Central memory CD8-positive, alpha-beta T cell (primary cell): ENCODE results near the gene NIPAL1.

Experiments used
- ATAC-seq: fragments of 150-1000 bp; cut with Tn5 transposase; replicated peaks from 2 replicates; pipeline ENCODE4 v1.10.0; 2022; ENCODE audit warnings: mild to moderate bottlenecking, moderate FRiP score, moderate number of reproducible peaks; ENCODE audit not compliant: poor library complexity, severe bottlenecking; ENCODE audit errors: extremely low read depth
- DNase-seq, 2 donors: peaks; one replicate each; pipeline ENCODE4 v3.0.0; 2021; ENCODE audit warnings: low spot score in 2 of 2
- H3K27ac Mint-ChIP-seq: one replicate; pipeline ENCODE4 v1.8.0; 2022; ENCODE audit warnings: low read depth, mild to moderate bottlenecking, moderate library complexity, mixed read lengths
- H3K27me3 Mint-ChIP-seq: one replicate; pipeline ENCODE4 v1.8.0; 2022; ENCODE audit warnings: mixed read lengths
- H3K36me3 Mint-ChIP-seq: one replicate; pipeline ENCODE4 v1.8.0; 2022; ENCODE audit warnings: mild to moderate bottlenecking, moderate library complexity, mixed read lengths; ENCODE audit not compliant: insufficient read depth
- H3K4me1 Mint-ChIP-seq: one replicate; pipeline ENCODE4 v1.8.0; 2022; ENCODE audit warnings: mixed read lengths
- H3K4me3 Mint-ChIP-seq: one replicate; pipeline ENCODE4 v1.8.0; 2022; ENCODE audit warnings: mild to moderate bottlenecking, moderate library complexity, mixed read lengths
- H3K9me3 Mint-ChIP-seq: one replicate; pipeline ENCODE4 v1.8.0; 2022; ENCODE audit warnings: mixed read lengths

NIPAL1 gene

DNA sequence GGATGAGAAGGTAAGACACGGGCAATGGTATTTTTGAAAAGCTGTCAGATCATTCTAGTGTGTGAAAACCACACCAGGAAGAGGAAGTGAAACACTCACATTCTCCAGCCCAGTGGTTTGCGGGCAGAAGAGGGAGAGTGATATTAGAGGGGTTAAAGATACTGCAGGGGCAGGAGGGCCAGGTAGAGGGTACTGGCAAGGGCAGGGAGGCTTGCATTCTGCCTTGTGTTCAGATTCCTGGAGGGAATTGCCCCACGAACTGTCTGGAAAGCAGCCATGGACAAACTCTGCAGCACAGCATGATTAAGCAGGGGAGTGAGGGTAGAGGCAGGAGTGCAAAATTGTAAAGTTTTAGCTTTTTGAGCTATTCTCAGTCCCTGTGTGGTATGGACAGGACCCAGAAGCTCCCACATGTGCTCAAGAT is 30.9 kb downstream of the NIPAL1 start:
- Mint-ChIP-seq H3K9me3 (no peaks in the 10 kb centered on the region), H3K36me3 (peaks cover 2% of the 10 kb centered on the region), H3K27ac (peak overlapping the region; percentile 1), H3K4me3 (peak overlapping the region; percentile 62), H3K27me3 (peaks cover 12% of the 10 kb centered on the region), H3K4me1 (peaks cover 56% of the 10 kb centered on the region)
- DNase-seq = peak in 1 of 2 donors; percentile 25
- ATAC-seq = peak; percentile 92

DNA sequence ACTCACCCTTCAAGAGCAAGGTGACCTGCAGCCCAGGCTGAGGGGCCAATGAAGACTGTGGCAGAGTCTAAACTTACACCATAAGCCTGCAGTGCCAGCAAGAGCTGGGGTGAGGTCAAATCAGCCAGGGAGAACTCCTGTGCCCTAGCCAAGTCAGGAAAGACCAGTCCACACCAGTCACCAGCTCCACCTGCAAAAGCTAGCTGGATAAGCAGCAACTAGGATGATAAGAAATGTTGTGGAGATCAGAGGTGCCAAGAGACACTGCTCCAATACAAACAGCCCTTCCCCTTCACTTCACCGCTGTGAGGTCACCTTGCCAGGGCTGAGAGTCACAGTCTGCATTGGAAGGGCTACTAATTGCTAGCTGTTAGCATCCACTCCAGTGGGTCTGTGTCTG is 31.3 kb downstream of the NIPAL1 start:
- Mint-ChIP-seq H3K4me3 (peak overlapping the region; percentile 62), H3K9me3 (no peaks in the 10 kb centered on the region), H3K36me3 (peaks cover 2% of the 10 kb centered on the region), H3K4me1 (peaks cover 52% of the 10 kb centered on the region), H3K27ac (no peak overlapping the region), H3K27me3 (peaks cover 12% of the 10 kb centered on the region)
- ATAC-seq = no peak
- DNase-seq = no peak

DNA sequence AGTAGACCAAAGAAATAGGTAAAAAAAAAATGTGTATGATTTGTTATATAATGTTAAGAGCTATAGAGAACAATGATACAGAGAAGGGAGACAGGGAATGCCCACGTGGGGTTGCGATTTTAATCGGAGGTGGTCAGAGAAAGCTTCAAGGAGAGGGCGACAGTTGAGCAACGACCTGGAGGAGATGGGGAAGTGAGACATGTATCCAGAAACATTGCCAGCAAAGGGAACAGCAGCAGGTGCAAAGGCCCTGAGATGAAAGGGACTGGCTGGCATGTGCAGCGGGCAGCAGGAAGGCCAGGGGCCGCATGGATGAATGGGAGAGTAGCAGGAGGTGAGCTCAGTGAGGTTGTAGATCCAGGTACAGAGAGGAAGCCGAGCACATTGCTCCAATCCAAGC is 32.9 kb downstream of the NIPAL1 start:
- peak overlapping the region; percentile 17 for H3K27ac Mint-ChIP-seq
- DNase-seq (no peak), ATAC-seq (no peak)
- peaks cover 2% of the 10 kb centered on the region for H3K36me3 Mint-ChIP-seq
- no peaks in the 10 kb centered on the region for H3K9me3 Mint-ChIP-seq
- peaks cover 42% of the 10 kb centered on the region for H3K4me1 Mint-ChIP-seq
- no peak overlapping the region for H3K4me3 Mint-ChIP-seq
- peaks cover 12% of the 10 kb centered on the region for H3K27me3 Mint-ChIP-seq

DNA sequence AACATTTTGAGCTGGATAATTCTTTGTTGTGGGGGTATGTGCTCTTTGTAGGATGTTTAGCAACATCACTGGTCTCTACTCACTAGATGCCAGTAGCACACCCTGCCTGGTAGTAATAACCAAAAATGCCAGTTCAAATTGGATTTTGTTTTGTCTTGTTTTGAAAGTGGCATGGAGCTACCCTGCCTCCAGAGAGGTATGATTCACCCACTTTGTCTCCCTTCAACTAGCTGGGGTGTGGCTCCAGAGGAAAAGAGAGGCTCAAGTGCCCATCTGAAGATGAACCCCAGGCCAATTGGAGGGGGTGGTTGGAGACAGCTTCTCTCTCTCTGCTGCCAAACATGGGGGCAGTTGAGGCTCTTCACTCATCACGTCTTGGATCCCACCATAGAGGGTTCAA is 34.5 kb downstream of the NIPAL1 start:
- ATAC-seq = no peak
- Mint-ChIP-seq H3K9me3 (no peaks in the 10 kb centered on the region), H3K27me3 (peaks cover 12% of the 10 kb centered on the region), H3K27ac (no peak overlapping the region), H3K36me3 (peaks cover 2% of the 10 kb centered on the region), H3K4me1 (peaks cover 29% of the 10 kb centered on the region), H3K4me3 (no peak overlapping the region)
- DNase-seq = no peak

DNA sequence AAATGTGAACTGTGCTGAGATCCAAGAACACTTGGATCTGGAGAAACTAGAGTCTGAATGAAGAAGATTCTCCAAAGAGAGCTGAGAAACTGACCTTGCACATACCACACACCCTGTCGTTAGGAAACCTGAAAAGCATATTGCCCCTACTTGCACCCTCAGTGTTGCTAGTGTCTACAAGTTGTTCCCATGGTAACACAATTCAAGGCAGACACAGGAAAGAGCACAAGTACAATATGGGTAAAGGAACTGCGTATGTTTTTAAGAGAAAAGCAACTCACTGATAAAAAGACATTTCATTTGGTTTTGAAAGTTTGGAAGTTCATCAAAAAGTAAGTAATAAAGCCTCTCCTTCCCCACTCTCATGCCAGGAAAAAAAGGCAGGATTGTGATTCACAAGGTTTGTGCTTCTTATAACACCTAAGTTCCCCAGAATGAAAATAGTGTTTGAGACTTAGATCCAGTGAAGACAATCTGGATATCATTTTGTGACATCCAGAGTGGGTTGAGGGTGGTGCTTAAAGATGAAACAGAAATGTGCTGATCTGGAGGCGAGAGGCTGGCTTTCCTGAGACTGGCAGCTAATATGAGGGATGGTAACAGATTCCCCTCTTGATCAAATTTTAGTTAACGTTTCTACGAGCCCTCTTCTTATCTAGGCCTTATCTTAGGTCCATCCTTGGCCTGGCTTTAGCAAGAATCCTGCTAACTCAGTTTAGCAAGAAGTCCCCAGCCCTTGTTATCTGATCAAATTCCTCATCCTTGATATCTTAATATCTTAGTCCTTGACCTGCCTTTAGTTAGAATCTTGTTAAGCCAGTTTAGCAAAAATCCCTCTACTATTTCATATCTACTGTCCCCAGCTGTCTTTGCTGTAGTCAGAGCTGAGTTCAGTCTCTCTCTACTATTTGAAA is 42.3 kb downstream of the NIPAL1 start:
- Mint-ChIP-seq H3K9me3 (peaks cover 7% of the 10 kb centered on the region), H3K4me3 (no peak overlapping the region), H3K27me3 (peaks cover 33% of the 10 kb centered on the region), H3K27ac (peak overlapping the region; percentile 29), H3K4me1 (peaks cover 12% of the 10 kb centered on the region), H3K36me3 (no peaks in the 10 kb centered on the region)
- peak; percentile 62 for ATAC-seq
- no peak for DNase-seq

DNA sequence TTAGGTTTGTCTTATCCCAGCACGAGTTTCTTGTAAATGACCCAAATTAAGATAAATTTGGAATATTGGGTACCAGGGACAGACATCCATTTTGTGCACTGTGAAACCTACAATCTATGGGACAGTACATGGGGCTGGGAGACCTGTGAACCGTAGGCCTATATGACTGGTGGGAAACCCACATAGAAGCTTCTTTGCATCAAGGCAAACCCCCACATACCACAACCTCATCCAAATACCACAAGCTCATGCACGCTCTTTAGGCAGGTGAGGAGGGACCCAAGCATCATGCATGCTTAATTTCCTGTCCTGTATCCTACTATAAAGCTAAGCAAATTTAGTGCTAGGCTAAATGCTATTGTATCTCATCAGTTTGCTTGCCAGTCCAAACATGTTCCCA is 47.8 kb downstream of the NIPAL1 start:
- H3K27ac Mint-ChIP-seq = no peak overlapping the region

DNA sequence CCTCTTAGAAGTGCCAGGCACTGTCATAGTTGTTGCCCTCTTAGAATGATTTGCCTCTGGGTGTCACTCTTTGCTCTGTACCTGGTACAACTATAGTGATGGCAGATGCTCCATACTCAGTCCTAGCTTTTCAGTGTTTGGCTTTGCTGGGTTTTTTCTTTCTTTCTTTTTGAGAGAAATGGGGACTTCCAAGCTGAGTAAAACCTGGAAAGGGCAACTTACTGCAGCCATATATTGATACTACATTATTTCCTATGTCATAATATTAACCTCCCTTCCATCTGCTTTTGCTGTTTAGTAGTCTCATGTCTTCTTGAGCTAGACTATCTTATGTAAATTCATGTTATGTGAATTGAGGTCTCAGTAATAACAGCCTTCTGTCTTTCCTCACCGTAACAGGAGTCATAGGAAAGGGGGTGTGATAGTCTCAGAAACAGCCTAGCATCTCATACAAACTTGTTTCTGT is 49.0 kb downstream of the NIPAL1 start:
- ATAC-seq (no peak), DNase-seq (no peak)
- Mint-ChIP-seq H3K36me3 (peaks cover 5% of the 10 kb centered on the region), H3K9me3 (peaks cover 4% of the 10 kb centered on the region), H3K4me3 (no peak overlapping the region), H3K27ac (no peak overlapping the region), H3K27me3 (peaks cover 9% of the 10 kb centered on the region), H3K4me1 (peaks cover 6% of the 10 kb centered on the region)

More for the DNA sequence above, 47.8 kb downstream of the NIPAL1 start:
- DNase-seq (no peak), ATAC-seq (no peak)
- no peak overlapping the region for H3K4me3 Mint-ChIP-seq
- H3K9me3 Mint-ChIP-seq = peaks cover 7% of the 10 kb centered on the region
- peaks cover 7% of the 10 kb centered on the region for H3K4me1 Mint-ChIP-seq
- H3K27me3 Mint-ChIP-seq = peaks cover 22% of the 10 kb centered on the region
- peaks cover 3% of the 10 kb centered on the region for H3K36me3 Mint-ChIP-seq

DNA sequence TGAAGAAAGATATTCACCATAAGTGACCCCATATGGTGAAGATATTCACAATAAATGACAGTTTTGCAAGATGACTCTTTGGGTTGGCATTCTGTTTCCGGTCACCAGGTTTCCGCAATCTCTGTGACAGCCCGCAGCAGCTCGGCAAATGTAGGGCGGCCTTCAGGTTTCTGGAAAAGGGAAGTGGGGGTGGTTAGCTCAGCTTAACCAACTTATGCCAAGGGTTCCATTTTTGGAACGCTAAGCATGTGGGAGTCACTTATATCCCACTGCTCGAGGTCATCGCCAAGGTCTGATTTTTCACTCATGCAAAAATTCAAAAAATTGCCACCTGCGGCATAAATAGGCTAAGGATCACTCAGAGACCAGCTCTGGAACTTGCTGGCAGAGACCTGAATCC is 51.0 kb downstream of the NIPAL1 start:
- ATAC-seq (no peak), DNase-seq (no peak)
- H3K27me3 Mint-ChIP-seq = no peaks in the 10 kb centered on the region
- no peak overlapping the region for H3K27ac Mint-ChIP-seq
- H3K36me3 Mint-ChIP-seq = peaks cover 11% of the 10 kb centered on the region
- H3K4me1 Mint-ChIP-seq = peaks cover 6% of the 10 kb centered on the region
- H3K4me3 Mint-ChIP-seq = no peak overlapping the region
- H3K9me3 Mint-ChIP-seq = no peaks in the 10 kb centered on the region

DNA sequence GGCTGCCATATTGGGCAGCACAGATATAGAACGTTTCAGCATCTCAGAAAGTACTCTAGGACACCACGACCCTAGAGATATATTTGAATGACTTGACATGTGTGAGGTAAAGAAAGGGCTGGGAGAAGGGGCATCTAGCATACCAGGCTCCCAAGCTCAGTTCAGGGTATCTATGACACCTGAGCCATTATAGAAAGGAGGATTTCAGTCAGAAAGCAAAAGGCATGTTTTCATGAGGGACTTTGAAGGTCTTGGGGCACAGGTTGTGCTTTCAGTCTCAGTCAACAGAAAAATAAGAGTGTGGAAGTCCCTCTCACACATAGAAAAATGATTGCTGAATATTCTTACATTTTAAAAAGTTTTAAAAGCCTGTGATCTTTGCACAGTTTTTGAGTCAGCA is 51.6 kb downstream of the NIPAL1 start:
- no peaks in the 10 kb centered on the region for H3K9me3 Mint-ChIP-seq
- H3K27ac Mint-ChIP-seq = no peak overlapping the region
- H3K4me1 Mint-ChIP-seq = peaks cover 6% of the 10 kb centered on the region
- no peaks in the 10 kb centered on the region for H3K27me3 Mint-ChIP-seq
- ATAC-seq (no peak), DNase-seq (no peak)
- H3K36me3 Mint-ChIP-seq = peaks cover 11% of the 10 kb centered on the region
- H3K4me3 Mint-ChIP-seq = no peak overlapping the region

DNA sequence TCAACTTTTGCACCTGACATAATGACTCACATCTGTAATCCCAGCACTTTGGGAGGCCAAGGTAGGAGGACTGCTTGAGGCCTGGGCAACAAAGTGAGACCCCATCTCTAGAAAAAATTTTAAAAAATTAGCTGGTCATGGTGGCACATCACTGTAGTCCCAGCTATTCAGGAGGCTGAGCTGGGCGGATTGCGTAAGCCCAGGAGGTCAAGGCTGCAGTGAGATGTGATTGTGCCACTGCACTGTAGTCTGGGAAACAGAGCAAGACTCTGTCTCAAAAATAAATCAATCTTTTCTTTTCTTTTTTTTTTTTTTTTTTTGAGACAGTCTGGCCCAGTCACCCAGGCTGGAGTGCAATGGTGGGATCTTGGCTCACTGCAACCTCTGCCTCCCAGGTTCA is 52.5 kb downstream of the NIPAL1 start:
- H3K4me3 Mint-ChIP-seq = no peak overlapping the region
- peaks cover 11% of the 10 kb centered on the region for H3K36me3 Mint-ChIP-seq
- ATAC-seq (no peak), DNase-seq (no peak)
- no peaks in the 10 kb centered on the region for H3K27me3 Mint-ChIP-seq
- peaks cover 6% of the 10 kb centered on the region for H3K4me1 Mint-ChIP-seq
- no peaks in the 10 kb centered on the region for H3K9me3 Mint-ChIP-seq
- no peak overlapping the region for H3K27ac Mint-ChIP-seq

DNA sequence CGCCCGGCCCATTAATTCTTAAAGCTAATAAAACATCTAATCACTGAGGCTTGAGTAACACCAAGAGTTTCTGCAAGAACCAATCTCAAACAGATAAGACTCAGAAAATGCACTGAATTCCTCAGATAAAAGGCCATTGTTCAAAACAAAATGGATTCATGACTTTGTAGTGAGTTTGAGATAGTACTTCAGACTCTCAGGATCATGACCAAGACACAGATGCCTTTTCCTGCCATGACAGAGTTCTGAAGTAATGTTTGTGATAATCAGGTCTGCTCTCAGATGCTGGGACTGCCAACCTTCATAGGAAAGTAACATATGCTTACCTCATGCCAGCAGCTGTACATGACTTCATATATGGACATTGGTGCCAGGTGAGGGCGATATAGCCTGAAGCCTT is 54.6 kb downstream of the NIPAL1 start:
- no peaks in the 10 kb centered on the region for H3K4me1 Mint-ChIP-seq
- H3K27ac Mint-ChIP-seq = no peak overlapping the region
- ATAC-seq = no peak

DNA sequence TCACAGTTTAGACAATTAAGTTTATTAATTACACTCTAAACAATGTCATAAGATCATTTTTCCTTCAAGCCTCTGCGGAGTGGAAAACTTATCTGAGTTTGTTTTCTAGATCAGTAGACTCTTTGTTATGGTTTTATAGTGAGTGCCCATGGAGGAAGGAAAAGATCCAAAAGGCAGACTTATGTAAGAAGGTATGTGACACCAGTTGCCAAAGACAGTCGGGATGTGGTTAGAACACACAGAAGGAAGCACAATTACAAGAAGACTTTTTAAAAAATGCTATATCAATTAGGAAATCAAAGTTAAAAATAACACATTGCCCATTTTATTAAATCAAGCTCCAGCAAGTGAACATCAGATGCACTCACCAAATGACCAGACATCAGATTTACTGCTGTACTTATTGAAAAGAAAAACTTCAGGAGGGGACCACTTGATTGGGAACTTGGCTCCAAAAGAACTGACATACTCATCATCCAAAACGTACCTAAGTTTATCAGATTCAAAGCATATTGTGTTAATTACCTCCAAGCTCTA is 57.1 kb downstream of the NIPAL1 start:
- no peak for DNase-seq
- Mint-ChIP-seq H3K4me1 (no peaks in the 10 kb centered on the region), H3K27ac (no peak overlapping the region), H3K4me3 (no peak overlapping the region), H3K36me3 (peaks cover 17% of the 10 kb centered on the region), H3K9me3 (no peaks in the 10 kb centered on the region), H3K27me3 (no peaks in the 10 kb centered on the region)
- ATAC-seq = no peak

More for the DNA sequence above, 54.6 kb downstream of the NIPAL1 start:
- no peak for DNase-seq
- no peaks in the 10 kb centered on the region for H3K9me3 Mint-ChIP-seq
- no peak overlapping the region for H3K4me3 Mint-ChIP-seq
- H3K27me3 Mint-ChIP-seq = no peaks in the 10 kb centered on the region
- H3K36me3 Mint-ChIP-seq = peaks cover 17% of the 10 kb centered on the region

DNA sequence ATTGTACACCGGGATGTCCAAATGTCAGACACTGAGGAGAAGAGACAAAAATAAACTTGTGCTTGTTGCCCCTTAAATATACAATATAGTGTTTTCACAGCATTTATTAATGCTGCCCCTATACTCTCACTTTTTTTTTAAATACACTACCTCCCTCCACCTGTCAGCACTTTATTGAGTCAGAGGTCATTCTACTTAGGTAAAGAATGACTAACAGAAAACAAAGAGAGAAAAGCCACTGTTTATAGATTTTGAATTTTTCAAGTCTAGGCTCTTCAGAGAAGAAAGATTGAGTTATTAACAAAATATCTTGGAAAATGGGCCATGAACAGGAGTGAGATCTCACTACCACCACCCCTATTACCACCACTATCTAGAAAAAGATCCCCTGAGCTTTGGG is 58.1 kb downstream of the NIPAL1 start:
- H3K9me3 Mint-ChIP-seq = no peaks in the 10 kb centered on the region
- H3K27me3 Mint-ChIP-seq = no peaks in the 10 kb centered on the region
- no peak for ATAC-seq
- no peak overlapping the region for H3K27ac Mint-ChIP-seq
- no peak overlapping the region for H3K4me3 Mint-ChIP-seq
- H3K4me1 Mint-ChIP-seq = peaks cover 4% of the 10 kb centered on the region
- no peak for DNase-seq
- peaks cover 16% of the 10 kb centered on the region for H3K36me3 Mint-ChIP-seq
